ENCODE results near the gene BACE1. TPM values are rescaled to one million over a fixed set of nuclear protein-coding genes. Genes with fewer than 3 reads are reported as not detected.
A peak's percentile ranks its signal among the peaks of the same experiment; 100 is the strongest.

The BACE1 gene
- total RNA-seq, 1 donor, result 45.6 TPM

GRCh38 chr11:117300283-117300663 lies 15.8 kb downstream of the BACE1 start:
- Histone ChIP-seq H4K20me1 (ENCODE audit: insufficient read depth, low read length) (peaks cover 5% of the 10 kb centered on the region), H3K9me3 (ENCODE audit: low read depth, low read length) (no peaks in the 10 kb centered on the region), H3K27ac (ENCODE audit: low read depth, low read length) (no peak overlapping the region), H3K4me1 (ENCODE audit: insufficient read depth, low read length) (peaks cover 13% of the 10 kb centered on the region), H3K36me3 (ENCODE audit: insufficient read depth, low read length) (no peaks in the 10 kb centered on the region), H3K4me3 (ENCODE audit: insufficient read depth, low read length) (peak overlapping the region; percentile 18), H2AFZ (ENCODE audit: low read length) (no peak overlapping the region), H3K27me3 (ENCODE audit: insufficient read depth, low read length) (no peaks in the 10 kb centered on the region), H3K79me2 (ENCODE audit: insufficient read depth, low read length) (no peaks in the 10 kb centered on the region), H3K4me2 (ENCODE audit: insufficient read depth, low read length) (peak overlapping the region; percentile 69)
- DNase-seq (ENCODE audit: insufficient read length, low spot score, missing footprints), result peak; percentile 53
- no peak for TF ChIP-seq CTCF (IDR thresholded peaks at IDR 0.05; ENCODE audit: extremely low read depth, low read depth, low read length)

GRCh38 chr11:117299351-117300282 lies 16.4 kb downstream of the BACE1 start:
- H3K27ac ChIP-seq (ENCODE audit: low read depth, low read length), result no peak overlapping the region
- TF ChIP-seq CTCF (IDR thresholded peaks at IDR 0.05; ENCODE audit: extremely low read depth, low read depth, low read length), result no peak
- H3K4me3 ChIP-seq (ENCODE audit: insufficient read depth, low read length), result peak overlapping the region; percentile 18
- H3K27me3 ChIP-seq (ENCODE audit: insufficient read depth, low read length), result no peaks in the 10 kb centered on the region
- no peak overlapping the region for H2AFZ ChIP-seq (ENCODE audit: low read length)
- no peaks in the 10 kb centered on the region for H3K79me2 ChIP-seq (ENCODE audit: insufficient read depth, low read length)
- peak overlapping the region; percentile 69 for H3K4me2 ChIP-seq (ENCODE audit: insufficient read depth, low read length)
- H3K4me1 ChIP-seq (ENCODE audit: insufficient read depth, low read length), result peaks cover 13% of the 10 kb centered on the region
- peaks cover 4% of the 10 kb centered on the region for H3K36me3 ChIP-seq (ENCODE audit: insufficient read depth, low read length)
- H4K20me1 ChIP-seq (ENCODE audit: insufficient read depth, low read length), result peaks cover 5% of the 10 kb centered on the region
- DNase-seq (ENCODE audit: insufficient read length, low spot score, missing footprints), result peak; percentile 67
- H3K9me3 ChIP-seq (ENCODE audit: low read depth, low read length), result no peaks in the 10 kb centered on the region

- no peak for DNase-seq (ENCODE audit: insufficient read length, low spot score, missing footprints)
- H3K27me3 ChIP-seq (ENCODE audit: insufficient read depth, low read length), result no peaks in the 10 kb centered on the region
- H4K20me1 ChIP-seq (ENCODE audit: insufficient read depth, low read length), result peaks cover 2% of the 10 kb centered on the region
- no peaks in the 10 kb centered on the region for H3K9me3 ChIP-seq (ENCODE audit: low read depth, low read length)
- H3K27ac ChIP-seq (ENCODE audit: low read depth, low read length), result no peak overlapping the region
- no peak overlapping the region for H3K4me2 ChIP-seq (ENCODE audit: insufficient read depth, low read length)
- TF ChIP-seq CTCF (IDR thresholded peaks at IDR 0.05; ENCODE audit: extremely low read depth, low read depth, low read length), result no peak
- no peak overlapping the region for H2AFZ ChIP-seq (ENCODE audit: low read length)
- no peaks in the 10 kb centered on the region for H3K79me2 ChIP-seq (ENCODE audit: insufficient read depth, low read length)
- H3K4me1 ChIP-seq (ENCODE audit: insufficient read depth, low read length), result peaks cover 13% of the 10 kb centered on the region
- H3K36me3 ChIP-seq (ENCODE audit: insufficient read depth, low read length), result peaks cover 16% of the 10 kb centered on the region
- no peak overlapping the region for H3K4me3 ChIP-seq (ENCODE audit: insufficient read depth, low read length)
Measured at GRCh38 chr11:117298195-117298594, 17.9 kb downstream of the BACE1 start.

- Histone ChIP-seq H3K36me3 (ENCODE audit: insufficient read depth, low read length) (peaks cover 30% of the 10 kb centered on the region), H3K4me2 (ENCODE audit: insufficient read depth, low read length) (no peak overlapping the region), H3K9me3 (ENCODE audit: low read depth, low read length) (no peaks in the 10 kb centered on the region), H3K79me2 (ENCODE audit: insufficient read depth, low read length) (no peaks in the 10 kb centered on the region), H3K4me3 (ENCODE audit: insufficient read depth, low read length) (no peak overlapping the region), H4K20me1 (ENCODE audit: insufficient read depth, low read length) (no peaks in the 10 kb centered on the region), H2AFZ (ENCODE audit: low read length) (no peak overlapping the region), H3K27me3 (ENCODE audit: insufficient read depth, low read length) (no peaks in the 10 kb centered on the region), H3K27ac (ENCODE audit: low read depth, low read length) (no peak overlapping the region), H3K4me1 (ENCODE audit: insufficient read depth, low read length) (peaks cover 13% of the 10 kb centered on the region)
- TF ChIP-seq CTCF (IDR thresholded peaks at IDR 0.05; ENCODE audit: extremely low read depth, low read depth, low read length), result no peak
- DNase-seq (ENCODE audit: insufficient read length, low spot score, missing footprints), result no peak
Measured at GRCh38 chr11:117296881-117297280, 19.2 kb downstream of the BACE1 start.

Data from osteoblast (primary cell).